Measurements from ENCODE around the gene RPA1.

DNA sequence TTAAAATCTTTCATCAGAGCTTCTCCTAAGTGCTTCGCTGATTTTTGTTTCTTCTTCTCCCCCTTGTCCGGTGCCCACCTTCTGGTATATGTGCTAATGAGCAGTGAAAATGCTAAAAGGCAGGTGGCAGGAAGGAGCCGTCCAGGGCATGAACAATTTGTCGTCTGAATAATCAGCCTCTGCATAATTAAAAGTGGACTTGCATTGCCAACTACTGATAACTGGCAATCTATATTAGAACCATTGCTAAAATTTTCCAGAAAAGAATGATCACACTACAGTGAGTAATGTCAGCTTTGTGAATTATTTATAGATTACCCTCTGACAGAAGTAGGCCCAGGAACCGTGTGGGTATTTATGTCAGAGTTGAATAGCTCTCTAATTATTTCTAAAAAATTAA, 39.9 kb upstream of the RPA1 start:
- TF ChIP-seq ETV6 (IDR thresholded peaks at IDR 0.05; ENCODE audit: borderline replicate concordance in 1 of 2, low read depth in 2 of 2, low read length in 1 of 2), result no peak
- TF ChIP-seq ETV6 (CRISPR knock-in tag; IDR thresholded peaks at IDR 0.05; ENCODE audit: borderline replicate concordance), result no peak
- TF ChIP-seq, protein P1, sequence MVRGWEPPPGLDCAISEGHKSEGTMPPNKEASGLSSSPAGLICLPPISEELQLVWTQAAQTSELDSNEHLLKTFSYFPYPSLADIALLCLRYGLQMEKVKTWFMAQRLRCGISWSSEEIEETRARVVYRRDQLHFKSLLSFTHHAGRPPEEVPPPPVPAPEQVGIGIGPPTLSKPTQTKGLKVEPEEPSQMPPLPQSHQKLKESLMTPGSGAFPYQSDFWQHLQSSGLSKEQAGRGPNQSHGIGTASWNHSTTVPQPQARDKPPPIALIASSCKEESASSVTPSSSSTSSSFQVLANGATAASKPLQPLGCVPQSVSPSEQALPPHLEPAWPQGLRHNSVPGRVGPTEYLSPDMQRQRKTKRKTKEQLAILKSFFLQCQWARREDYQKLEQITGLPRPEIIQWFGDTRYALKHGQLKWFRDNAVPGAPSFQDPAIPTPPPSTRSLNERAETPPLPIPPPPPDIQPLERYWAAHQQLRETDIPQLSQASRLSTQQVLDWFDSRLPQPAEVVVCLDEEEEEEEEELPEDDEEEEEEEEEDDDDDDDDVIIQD (CRISPR knock-in tag; IDR thresholded peaks at IDR 0.05), result no peak
- no peak for TF ChIP-seq PHF8 (IDR thresholded peaks at IDR 0.05; ENCODE audit: borderline replicate concordance, low read length)
